ENCODE data around the gene HOXA5.

DNA sequence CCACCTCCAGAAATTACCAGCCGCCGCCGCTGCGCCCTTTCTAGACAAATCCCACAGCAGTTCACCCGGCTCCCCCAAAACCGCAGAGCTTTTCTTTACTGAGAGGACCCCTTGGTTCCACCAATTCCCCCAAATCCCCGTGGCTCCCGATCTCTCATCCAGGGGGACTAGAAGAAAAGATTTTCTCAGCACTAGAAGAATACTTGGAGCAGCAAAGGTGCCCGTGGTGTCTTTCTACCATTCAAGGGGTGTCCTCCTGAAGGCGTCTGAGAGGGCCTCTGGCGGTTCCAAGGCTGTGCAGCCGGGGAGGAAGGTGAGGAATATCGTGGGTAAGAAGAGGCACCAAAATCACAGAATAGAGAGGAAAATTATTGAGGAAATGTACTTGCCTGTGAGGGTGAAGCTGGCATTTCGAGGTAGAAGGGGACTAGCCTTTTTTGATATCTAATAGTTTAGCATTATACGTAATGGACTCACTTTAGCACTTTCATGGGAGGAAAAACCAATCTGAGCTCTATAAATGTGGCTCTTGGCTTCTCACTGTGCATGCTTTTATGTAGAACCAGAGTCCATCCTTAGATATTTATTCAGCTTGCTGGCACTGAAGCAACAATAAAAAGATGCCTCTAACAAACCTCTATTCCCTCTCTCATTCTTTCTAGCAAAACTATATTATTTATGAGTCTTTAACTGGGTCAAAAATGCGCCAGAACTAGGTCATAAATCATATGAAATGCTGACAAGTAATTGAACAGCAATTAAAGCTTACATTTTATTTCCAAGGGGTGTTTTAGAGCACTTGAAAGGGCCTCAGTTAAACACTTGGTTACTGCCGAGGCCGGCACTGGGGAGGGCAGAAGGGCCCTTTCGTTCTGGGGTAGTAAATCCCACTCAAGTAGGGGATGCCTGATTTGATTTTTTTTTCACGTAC lies 27.2 kb downstream of the HOXA5 start:
- TF ChIP-seq, protein P1, sequence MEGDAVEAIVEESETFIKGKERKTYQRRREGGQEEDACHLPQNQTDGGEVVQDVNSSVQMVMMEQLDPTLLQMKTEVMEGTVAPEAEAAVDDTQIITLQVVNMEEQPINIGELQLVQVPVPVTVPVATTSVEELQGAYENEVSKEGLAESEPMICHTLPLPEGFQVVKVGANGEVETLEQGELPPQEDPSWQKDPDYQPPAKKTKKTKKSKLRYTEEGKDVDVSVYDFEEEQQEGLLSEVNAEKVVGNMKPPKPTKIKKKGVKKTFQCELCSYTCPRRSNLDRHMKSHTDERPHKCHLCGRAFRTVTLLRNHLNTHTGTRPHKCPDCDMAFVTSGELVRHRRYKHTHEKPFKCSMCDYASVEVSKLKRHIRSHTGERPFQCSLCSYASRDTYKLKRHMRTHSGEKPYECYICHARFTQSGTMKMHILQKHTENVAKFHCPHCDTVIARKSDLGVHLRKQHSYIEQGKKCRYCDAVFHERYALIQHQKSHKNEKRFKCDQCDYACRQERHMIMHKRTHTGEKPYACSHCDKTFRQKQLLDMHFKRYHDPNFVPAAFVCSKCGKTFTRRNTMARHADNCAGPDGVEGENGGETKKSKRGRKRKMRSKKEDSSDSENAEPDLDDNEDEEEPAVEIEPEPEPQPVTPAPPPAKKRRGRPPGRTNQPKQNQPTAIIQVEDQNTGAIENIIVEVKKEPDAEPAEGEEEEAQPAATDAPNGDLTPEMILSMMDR (IDR thresholded peaks at IDR 0.05 in 2 of 3, conservative IDR thresholded peaks at IDR 0.05 in 1 of 3; ENCODE audit: borderline replicate concordance in 1 of 3, insufficient read depth in 1 of 3, low read depth in 2 of 3, low read length in 2 of 3): no peak
- no peak for TF ChIP-seq POLR2AphosphoS5 (IDR thresholded peaks at IDR 0.05; ENCODE audit: low read depth, low read length)
- TF ChIP-seq POLR2A (IDR thresholded peaks at IDR 0.05; ENCODE audit: borderline replicate concordance, extremely low read depth, insufficient read depth, insufficient read length): no peak
- no peak for TF ChIP-seq ZNF274 (IDR thresholded peaks at IDR 0.05; ENCODE audit: low read depth, low read length)
- TF ChIP-seq RAD21 (IDR thresholded peaks at IDR 0.05; ENCODE audit: low read depth): no peak
- TF ChIP-seq EZH2 (IDR thresholded peaks at IDR 0.05): no peak
- no peak for TF ChIP-seq ELF1 (IDR thresholded peaks at IDR 0.05; ENCODE audit: borderline replicate concordance, low read depth)
- TF ChIP-seq, protein P2, sequence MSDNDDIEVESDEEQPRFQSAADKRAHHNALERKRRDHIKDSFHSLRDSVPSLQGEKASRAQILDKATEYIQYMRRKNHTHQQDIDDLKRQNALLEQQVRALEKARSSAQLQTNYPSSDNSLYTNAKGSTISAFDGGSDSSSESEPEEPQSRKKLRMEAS (IDR thresholded peaks at IDR 0.05): no peak
- TF ChIP-seq, protein P3, sequence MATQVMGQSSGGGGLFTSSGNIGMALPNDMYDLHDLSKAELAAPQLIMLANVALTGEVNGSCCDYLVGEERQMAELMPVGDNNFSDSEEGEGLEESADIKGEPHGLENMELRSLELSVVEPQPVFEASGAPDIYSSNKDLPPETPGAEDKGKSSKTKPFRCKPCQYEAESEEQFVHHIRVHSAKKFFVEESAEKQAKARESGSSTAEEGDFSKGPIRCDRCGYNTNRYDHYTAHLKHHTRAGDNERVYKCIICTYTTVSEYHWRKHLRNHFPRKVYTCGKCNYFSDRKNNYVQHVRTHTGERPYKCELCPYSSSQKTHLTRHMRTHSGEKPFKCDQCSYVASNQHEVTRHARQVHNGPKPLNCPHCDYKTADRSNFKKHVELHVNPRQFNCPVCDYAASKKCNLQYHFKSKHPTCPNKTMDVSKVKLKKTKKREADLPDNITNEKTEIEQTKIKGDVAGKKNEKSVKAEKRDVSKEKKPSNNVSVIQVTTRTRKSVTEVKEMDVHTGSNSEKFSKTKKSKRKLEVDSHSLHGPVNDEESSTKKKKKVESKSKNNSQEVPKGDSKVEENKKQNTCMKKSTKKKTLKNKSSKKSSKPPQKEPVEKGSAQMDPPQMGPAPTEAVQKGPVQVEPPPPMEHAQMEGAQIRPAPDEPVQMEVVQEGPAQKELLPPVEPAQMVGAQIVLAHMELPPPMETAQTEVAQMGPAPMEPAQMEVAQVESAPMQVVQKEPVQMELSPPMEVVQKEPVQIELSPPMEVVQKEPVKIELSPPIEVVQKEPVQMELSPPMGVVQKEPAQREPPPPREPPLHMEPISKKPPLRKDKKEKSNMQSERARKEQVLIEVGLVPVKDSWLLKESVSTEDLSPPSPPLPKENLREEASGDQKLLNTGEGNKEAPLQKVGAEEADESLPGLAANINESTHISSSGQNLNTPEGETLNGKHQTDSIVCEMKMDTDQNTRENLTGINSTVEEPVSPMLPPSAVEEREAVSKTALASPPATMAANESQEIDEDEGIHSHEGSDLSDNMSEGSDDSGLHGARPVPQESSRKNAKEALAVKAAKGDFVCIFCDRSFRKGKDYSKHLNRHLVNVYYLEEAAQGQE (IDR thresholded peaks at IDR 0.05; ENCODE audit: low read depth): no peak
